Mucosa of rectum (tissue), 2 donors: ENCODE measurements around the gene AKT2.
A peak's percentile ranks its signal among the peaks of the same experiment; 100 is the strongest.

Experiments used
- H3K27ac ChIP-seq, 2 donors: one replicate each; pipeline ENCODE4 v1.7.0; 2013; ENCODE audit warnings: inconsistent platforms in 2 of 2, low read depth in 2 of 2, low read length in 2 of 2
- H3K27me3 ChIP-seq, 2 donors: one replicate each; pipeline ENCODE4 v1.7.0; 2013; ENCODE audit warnings: low read length in 2 of 2; ENCODE audit not compliant: control insufficient read depth in 2 of 2, insufficient read depth in 2 of 2
- H3K36me3 ChIP-seq, 2 donors: one replicate each; pipeline ENCODE4 v1.7.0; 2013; ENCODE audit warnings: low read length in 2 of 2; ENCODE audit not compliant: control insufficient read depth in 2 of 2, insufficient read depth in 2 of 2
- H3K4me1 ChIP-seq, 2 donors: one replicate each; pipeline ENCODE4 v1.7.0; 2013; ENCODE audit warnings: low read length in 2 of 2, mild to moderate bottlenecking in 1 of 2; ENCODE audit not compliant: control insufficient read depth in 2 of 2, insufficient read depth in 2 of 2
- H3K4me3 ChIP-seq, 2 donors: one replicate each; pipeline ENCODE4 v1.7.0; 2013; ENCODE audit warnings: low read length in 2 of 2
- H3K9ac ChIP-seq, 2 donors: one replicate each; pipeline ENCODE4 v1.7.0; 2013; ENCODE audit warnings: low read length in 2 of 2, low read depth in 1 of 2, mild to moderate bottlenecking in 1 of 2
- H3K9me3 ChIP-seq, 2 donors: one replicate each; pipeline ENCODE4 v1.7.0; 2013; ENCODE audit warnings: low read length in 2 of 2; ENCODE audit not compliant: control insufficient read depth in 2 of 2
- donor health status: healthy.
- donor health status: Normal muscosa, but diverticular disease.

AKT2 gene

DNA sequence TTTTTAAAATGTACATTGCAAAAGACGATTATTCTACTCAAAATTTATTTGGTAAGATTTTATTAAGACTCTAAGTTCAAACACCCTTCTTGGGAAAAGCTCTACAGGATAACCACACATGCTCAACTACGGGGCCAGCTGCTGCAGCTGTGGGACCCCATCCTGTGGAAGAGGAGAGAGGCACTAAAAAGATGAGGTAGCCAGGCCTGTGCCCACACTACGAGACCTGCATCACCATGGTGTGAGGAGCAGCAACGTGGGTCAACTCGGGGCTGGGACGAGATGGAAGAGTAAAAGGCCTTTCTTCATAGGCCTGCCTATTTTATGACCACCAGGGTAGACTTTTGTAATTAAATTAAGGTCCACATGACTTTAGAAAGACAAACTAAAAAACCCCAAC is 54.1 kb downstream of the AKT2 start:
- H3K9ac ChIP-seq, result no peak overlapping the region
- peaks cover 12 to 14% of the 10 kb centered on the region in 2 donors for H3K36me3 ChIP-seq
- peaks cover 5 to 12% of the 10 kb centered on the region in 2 donors for H3K27me3 ChIP-seq
- H3K9me3 ChIP-seq, result no peaks in the 10 kb centered on the region
- peaks cover 0 to 6% of the 10 kb centered on the region in 2 donors for H3K4me1 ChIP-seq
- no peak overlapping the region for H3K27ac ChIP-seq
- H3K4me3 ChIP-seq, result no peak overlapping the region

DNA sequence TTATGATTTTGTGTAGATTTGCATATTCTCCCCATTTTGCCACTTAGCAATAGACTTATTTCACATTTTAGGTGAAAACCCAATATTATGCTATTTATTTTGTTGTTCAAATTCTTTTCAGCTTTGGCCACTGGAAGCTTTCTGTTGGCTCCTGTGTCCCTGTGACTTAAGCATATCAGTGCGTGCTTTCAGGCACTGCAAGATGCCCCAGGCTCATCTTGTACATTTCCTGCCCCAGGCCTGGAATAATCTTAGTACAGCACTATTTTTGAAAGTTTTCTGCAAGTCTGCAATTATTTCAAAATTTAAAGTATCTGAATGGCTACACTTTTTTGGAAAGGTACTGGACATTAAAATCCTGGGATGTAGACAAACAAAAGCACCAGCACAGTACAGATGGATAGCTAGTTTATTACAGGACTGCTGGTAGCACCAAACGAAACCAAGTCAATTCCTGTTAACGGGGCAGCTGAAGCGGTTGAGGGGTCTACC is 55.2 kb downstream of the AKT2 start:
- H3K27me3 ChIP-seq, result peaks cover 13 to 21% of the 10 kb centered on the region in 2 donors

DNA sequence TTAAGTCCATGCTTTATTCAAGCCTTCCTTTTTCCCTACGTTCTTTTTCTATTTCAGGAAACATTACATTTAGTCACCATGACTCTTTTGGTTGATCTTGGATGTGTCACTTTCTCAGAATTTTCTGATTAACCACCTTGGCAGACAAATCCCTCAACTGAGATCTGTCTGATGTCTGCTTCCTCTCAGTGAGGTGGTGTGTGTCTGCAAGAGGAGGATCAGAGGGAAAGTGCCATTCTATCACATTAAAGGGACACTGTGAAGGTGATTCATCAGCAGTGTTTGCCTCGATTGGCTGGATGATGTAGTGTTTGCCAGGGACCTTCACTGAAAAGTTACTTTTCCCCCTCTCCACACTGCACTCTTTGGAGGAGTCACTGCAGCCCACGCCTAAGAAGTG is 55.7 kb downstream of the AKT2 start:
- Histone ChIP-seq H3K27me3 (peaks cover 16 to 21% of the 10 kb centered on the region in 2 donors), H3K4me3 (no peak overlapping the region), H3K9ac (no peak overlapping the region), H3K27ac (no peak overlapping the region), H3K9me3 (peaks cover 0 to 3% of the 10 kb centered on the region in 2 donors), H3K4me1 (peaks cover 0 to 9% of the 10 kb centered on the region in 2 donors), H3K36me3 (no peaks in the 10 kb centered on the region)

More for the DNA sequence above, 55.2 kb downstream of the AKT2 start:
- Histone ChIP-seq H3K4me3 (no peak overlapping the region), H3K4me1 (peaks cover 0 to 9% of the 10 kb centered on the region in 2 donors), H3K9me3 (peaks cover 0 to 3% of the 10 kb centered on the region in 2 donors), H3K9ac (no peak overlapping the region), H3K27ac (no peak overlapping the region), H3K36me3 (peaks cover 1 to 4% of the 10 kb centered on the region in 2 donors)

GRCh38 chr19:40228863-40229262 is 56.3 kb downstream of the AKT2 start:
- peaks cover 17 to 21% of the 10 kb centered on the region in 2 donors for H3K27me3 ChIP-seq
- no peak overlapping the region for H3K4me3 ChIP-seq
- H3K9me3 ChIP-seq, result peaks cover 0 to 3% of the 10 kb centered on the region in 2 donors
- H3K27ac ChIP-seq, result no peak overlapping the region
- H3K4me1 ChIP-seq, result peaks cover 0 to 9% of the 10 kb centered on the region in 2 donors
- no peaks in the 10 kb centered on the region for H3K36me3 ChIP-seq
- H3K9ac ChIP-seq, result no peak overlapping the region

DNA sequence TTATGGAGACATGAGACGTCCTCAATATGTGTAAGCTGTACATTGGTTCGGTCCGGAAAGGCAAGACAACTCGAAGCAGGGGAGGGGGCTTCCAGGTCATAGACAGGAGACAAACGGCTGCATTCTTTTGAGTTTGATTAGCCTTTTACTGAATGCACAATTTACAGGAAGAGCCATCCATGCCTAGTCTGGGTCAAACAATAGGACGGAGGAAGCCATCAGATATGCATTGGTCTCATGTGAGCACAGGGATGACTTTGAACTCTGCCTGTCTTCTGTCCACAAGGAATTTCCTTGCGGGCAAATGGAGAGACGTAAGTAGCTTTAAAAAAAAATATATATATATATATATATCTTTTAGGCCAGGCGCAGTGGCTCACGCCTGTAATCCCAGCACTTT is 56.8 kb downstream of the AKT2 start:
- Histone ChIP-seq H3K4me1 (peaks cover 0 to 9% of the 10 kb centered on the region in 2 donors), H3K27me3 (peaks cover 20 to 24% of the 10 kb centered on the region in 2 donors)

DNA sequence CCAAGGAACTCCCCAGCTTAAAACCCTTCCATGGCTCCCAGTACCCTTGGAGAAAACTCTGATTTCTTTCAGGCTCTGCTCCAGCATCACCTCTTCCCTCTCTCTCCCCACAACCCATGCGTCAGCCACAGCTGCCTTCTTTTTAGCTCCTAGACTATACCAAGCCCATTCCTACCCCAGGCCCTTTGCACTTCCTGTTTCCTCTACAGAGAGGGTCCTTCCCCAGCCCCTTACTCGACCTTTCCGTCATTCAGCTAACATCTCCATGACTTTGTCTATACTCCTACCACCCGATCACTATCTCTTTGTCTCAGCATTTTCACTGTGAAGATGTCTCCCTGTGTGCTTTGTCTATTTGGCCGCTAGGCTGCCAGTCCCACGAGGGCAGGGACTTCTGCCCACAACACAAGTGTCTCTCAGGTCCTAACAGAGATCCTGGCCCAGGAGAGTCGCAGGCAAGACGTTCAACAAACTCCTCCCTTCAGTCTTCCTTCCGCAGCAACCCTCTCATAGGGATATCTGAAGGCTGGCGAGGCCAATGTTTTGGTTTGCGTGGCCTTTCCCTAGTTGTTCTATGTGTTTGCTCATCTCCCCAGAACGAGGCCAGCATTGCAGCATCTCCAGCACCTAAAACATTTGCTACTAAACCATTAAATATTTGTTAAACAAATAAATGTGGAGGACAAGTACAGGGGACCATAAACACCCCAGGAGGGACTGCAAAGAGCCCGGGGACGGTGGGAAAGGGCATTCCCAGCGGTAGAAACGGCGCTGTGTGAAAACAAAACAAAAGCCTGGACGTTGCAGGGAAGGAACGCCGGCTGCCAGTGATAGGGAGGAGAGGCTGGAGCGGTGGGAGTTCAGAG is 59.5 kb downstream of the AKT2 start:
- H3K27me3 ChIP-seq, result peaks cover 21 to 25% of the 10 kb centered on the region in 2 donors
- peaks cover 0 to 3% of the 10 kb centered on the region in 2 donors for H3K9me3 ChIP-seq
- no peaks in the 10 kb centered on the region for H3K36me3 ChIP-seq
- peak overlapping the region in 1 of 2 donors; percentile 20 for H3K4me3 ChIP-seq
- H3K9ac ChIP-seq, result no peak overlapping the region
- H3K4me1 ChIP-seq, result peaks cover 0 to 9% of the 10 kb centered on the region in 2 donors
- no peak overlapping the region for H3K27ac ChIP-seq

More for the DNA sequence above, 56.8 kb downstream of the AKT2 start:
- Histone ChIP-seq H3K9me3 (peaks cover 0 to 3% of the 10 kb centered on the region in 2 donors), H3K27ac (no peak overlapping the region), H3K36me3 (no peaks in the 10 kb centered on the region), H3K9ac (no peak overlapping the region), H3K4me3 (no peak overlapping the region)

GRCh38 chr19:40224342-40225150 is 60.6 kb downstream of the AKT2 start:
- H3K36me3 ChIP-seq, result no peaks in the 10 kb centered on the region
- peaks cover 0 to 3% of the 10 kb centered on the region in 2 donors for H3K9me3 ChIP-seq
- H3K4me1 ChIP-seq, result peaks cover 0 to 9% of the 10 kb centered on the region in 2 donors
- no peak overlapping the region for H3K9ac ChIP-seq
- H3K4me3 ChIP-seq, result no peak overlapping the region
- H3K27ac ChIP-seq, result no peak overlapping the region
- peaks cover 23 to 27% of the 10 kb centered on the region in 2 donors for H3K27me3 ChIP-seq

DNA sequence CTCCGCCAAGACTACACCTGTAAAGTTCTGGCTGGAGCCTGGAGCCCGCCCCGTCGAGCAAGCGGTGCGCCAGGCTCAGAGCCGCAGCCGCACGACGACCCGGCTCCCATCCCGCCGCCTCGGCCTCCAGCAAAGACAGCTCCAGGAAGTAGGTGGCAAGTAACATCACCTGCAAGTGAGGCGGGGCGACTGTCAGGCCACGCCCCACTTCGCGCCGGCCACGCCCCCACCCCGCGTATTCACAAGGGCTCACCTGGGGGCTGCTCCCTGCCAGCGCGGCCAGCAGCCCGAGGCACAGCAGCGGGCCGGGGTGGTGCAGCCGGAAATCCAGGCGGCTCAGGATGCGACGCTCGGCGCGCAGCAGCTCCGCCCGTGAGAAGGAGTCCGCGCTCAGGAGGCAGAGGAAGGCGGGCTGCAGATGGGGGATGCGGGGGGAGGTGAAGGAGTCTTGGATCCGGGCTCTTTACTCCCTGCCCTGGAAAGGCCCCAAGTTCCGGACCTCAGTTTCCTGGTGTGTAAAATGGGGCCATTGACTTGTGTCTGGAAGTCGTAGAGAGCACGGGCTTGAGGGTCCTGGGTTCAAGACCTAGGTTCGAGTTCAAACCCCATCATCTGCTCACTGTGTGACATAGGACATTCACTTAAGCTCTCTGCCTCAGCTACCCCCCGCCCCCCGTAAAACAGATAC is 61.9 kb downstream of the AKT2 start:
- Histone ChIP-seq H3K4me3 (peak overlapping the region in 1 of 2 donors; percentile 5), H3K27ac (no peak overlapping the region), H3K36me3 (no peaks in the 10 kb centered on the region), H3K9ac (no peak overlapping the region), H3K4me1 (peaks cover 0 to 9% of the 10 kb centered on the region in 2 donors), H3K27me3 (peaks cover 27 to 36% of the 10 kb centered on the region in 2 donors), H3K9me3 (peaks cover 0 to 3% of the 10 kb centered on the region in 2 donors)

GRCh38 chr19:40221858-40222619 is 63.1 kb downstream of the AKT2 start:
- peaks cover 0 to 3% of the 10 kb centered on the region in 2 donors for H3K9me3 ChIP-seq
- peaks cover 0 to 10% of the 10 kb centered on the region in 2 donors for H3K4me1 ChIP-seq
- no peak overlapping the region for H3K4me3 ChIP-seq
- H3K27me3 ChIP-seq, result peaks cover 28 to 36% of the 10 kb centered on the region in 2 donors
- no peak overlapping the region for H3K9ac ChIP-seq
- H3K27ac ChIP-seq, result no peak overlapping the region
- H3K36me3 ChIP-seq, result no peaks in the 10 kb centered on the region
